Measurements from ENCODE around the gene RRAGD.

RRAGD gene

DNA sequence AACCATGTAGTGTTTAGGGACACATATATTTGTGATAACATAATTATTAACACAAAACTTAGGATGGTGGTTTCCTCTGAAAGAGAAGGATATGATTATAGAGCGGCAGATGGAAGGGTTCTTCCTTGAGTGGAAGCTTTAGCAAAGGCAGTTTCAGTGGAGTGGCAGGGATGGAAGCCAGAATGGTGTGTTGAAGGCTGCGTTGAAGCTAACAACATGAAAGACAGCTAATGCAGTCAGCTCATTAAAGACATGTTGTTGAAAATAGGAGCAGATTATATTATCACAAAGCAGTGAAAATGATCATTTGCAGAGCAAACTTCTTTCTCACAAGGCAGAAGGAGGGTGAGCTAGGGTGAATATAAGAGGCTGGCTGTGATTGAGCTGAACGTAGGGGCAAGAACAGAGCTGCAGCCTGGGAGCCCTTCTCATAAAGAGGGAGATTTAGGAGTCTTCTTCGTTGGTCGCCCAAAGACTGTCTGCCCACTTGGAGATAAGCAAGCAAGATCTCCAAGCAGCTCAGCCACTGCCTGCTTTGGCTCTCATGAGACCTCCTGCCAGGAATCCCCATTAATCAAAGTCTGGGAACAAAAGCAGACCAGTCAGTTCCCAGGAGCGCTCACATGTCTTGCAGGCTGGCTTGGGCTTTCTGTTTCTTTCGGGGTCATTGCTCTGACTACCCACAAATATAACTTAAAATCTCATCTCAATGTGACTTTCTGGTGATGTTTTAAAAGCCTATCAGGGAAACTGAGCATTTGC lies 18.3 kb upstream of the RRAGD start:
- Histone ChIP-seq H3K23ac (ENCODE audit: low read length in 2 of 2) (no peak overlapping the region), H3K4me2 (ENCODE audit: low read length, poor library complexity, severe bottlenecking) (no peak overlapping the region), H3K18ac (ENCODE audit: low read depth in 1 of 2, low read length in 2 of 2) (no peak overlapping the region), H3K4ac (ENCODE audit: low read depth in 1 of 2, low read length in 2 of 2) (no peak overlapping the region), H2AFZ (ENCODE audit: low read depth, low read length) (no peak overlapping the region), H4K8ac (ENCODE audit: low read length) (no peak overlapping the region), H3K27ac (ENCODE audit: low read length, poor library complexity, severe bottlenecking) (no peak overlapping the region), H3K9me3 (ENCODE audit: control insufficient read depth, low read length) (no peaks in the 10 kb centered on the region), H3K79me1 (replicated peaks; ENCODE audit: low read length, poor library complexity, severe bottlenecking) (no peaks in the 10 kb centered on the region), H2AK5ac (ENCODE audit: low read length, severe bottlenecking) (no peak overlapping the region), H2BK5ac (ENCODE audit: low read depth, low read length, poor library complexity, severe bottlenecking) (no peak overlapping the region), H3K27me3 (ENCODE audit: control insufficient read depth in 1 of 2, insufficient read depth in 1 of 2, low read length in 2 of 2) (peaks cover 11 to 13% of the 10 kb centered on the region in 2 experiments), H3K4me3 (ENCODE audit: insufficient read depth in 1 of 2, low read depth in 1 of 2, low read length in 2 of 2) (no peak overlapping the region), H3K36me3 (ENCODE audit: control insufficient read depth in 1 of 2, insufficient read depth in 2 of 2, low read depth in 1 of 2, low read length in 2 of 2) (no peaks in the 10 kb centered on the region), H3K9ac (ENCODE audit: low read length) (no peak overlapping the region), H3K4me1 (ENCODE audit: control insufficient read depth, insufficient read depth, low read depth, low read length) (peaks cover 10% of the 10 kb centered on the region), H2BK12ac (ENCODE audit: low read length in 2 of 2) (no peak overlapping the region), H4K91ac (ENCODE audit: low read length) (no peak overlapping the region), H2BK15ac (ENCODE audit: low read depth, poor library complexity, severe bottlenecking) (no peak overlapping the region), H2BK120ac (ENCODE audit: low read depth, low read length) (no peak overlapping the region), H3K14ac (ENCODE audit: low read length in 2 of 2) (no peak overlapping the region)
- no peak for DNase-seq
- 46% methylated on average over 5 of the region's 7 CpGs for WGBS

GRCh38 chr6:89416796-89417195 lies 4.7 kb upstream of the RRAGD start:
- no peak overlapping the region for H4K8ac ChIP-seq (ENCODE audit: low read length)
- no peak overlapping the region for H3K9ac ChIP-seq (ENCODE audit: low read length)
- no peak overlapping the region for H3K18ac ChIP-seq (ENCODE audit: low read depth in 1 of 2, low read length in 2 of 2)
- DNase-seq = no peak
- H3K4me2 ChIP-seq (ENCODE audit: low read length, poor library complexity, severe bottlenecking) = no peak overlapping the region
- no peaks in the 10 kb centered on the region for H3K9me3 ChIP-seq (ENCODE audit: control insufficient read depth, low read length)
- H2AK5ac ChIP-seq (ENCODE audit: low read length, severe bottlenecking) = no peak overlapping the region
- peaks cover 5% of the 10 kb centered on the region for H3K4me1 ChIP-seq (ENCODE audit: control insufficient read depth, insufficient read depth, low read depth, low read length)
- no peak overlapping the region for H2BK12ac ChIP-seq (ENCODE audit: low read length in 2 of 2)
- H2BK5ac ChIP-seq (ENCODE audit: low read depth, low read length, poor library complexity, severe bottlenecking) = no peak overlapping the region
- no peak overlapping the region for H4K91ac ChIP-seq (ENCODE audit: low read length)
- no peak overlapping the region for H3K23ac ChIP-seq (ENCODE audit: low read length in 2 of 2)
- no peak overlapping the region for H2BK120ac ChIP-seq (ENCODE audit: low read depth, low read length)
- H3K36me3 ChIP-seq (ENCODE audit: control insufficient read depth in 1 of 2, insufficient read depth in 2 of 2, low read depth in 1 of 2, low read length in 2 of 2) = no peaks in the 10 kb centered on the region
- H3K27me3 ChIP-seq (ENCODE audit: control insufficient read depth in 1 of 2, insufficient read depth in 1 of 2, low read length in 2 of 2) = peaks cover 22 to 46% of the 10 kb centered on the region in 2 experiments
- no peak overlapping the region for H3K14ac ChIP-seq (ENCODE audit: low read length in 2 of 2)
- no peak overlapping the region for H2AFZ ChIP-seq (ENCODE audit: low read depth, low read length)
- 100% methylated on average over 1 of the region's 1 CpG for WGBS
- H2BK15ac ChIP-seq (ENCODE audit: low read depth, poor library complexity, severe bottlenecking) = no peak overlapping the region
- no peaks in the 10 kb centered on the region for H3K79me1 ChIP-seq (replicated peaks; ENCODE audit: low read length, poor library complexity, severe bottlenecking)
- H3K4ac ChIP-seq (ENCODE audit: low read depth in 1 of 2, low read length in 2 of 2) = no peak overlapping the region
- no peak overlapping the region for H3K27ac ChIP-seq (ENCODE audit: low read length, poor library complexity, severe bottlenecking)
- no peak overlapping the region for H3K4me3 ChIP-seq (ENCODE audit: insufficient read depth in 1 of 2, low read depth in 1 of 2, low read length in 2 of 2)

GRCh38 chr6:89415185-89415584 lies 3.1 kb upstream of the RRAGD start:
- no peaks in the 10 kb centered on the region for H3K79me1 ChIP-seq (replicated peaks; ENCODE audit: low read length, poor library complexity, severe bottlenecking)
- H4K8ac ChIP-seq (ENCODE audit: low read length) = no peak overlapping the region
- no peak overlapping the region for H2BK15ac ChIP-seq (ENCODE audit: low read depth, poor library complexity, severe bottlenecking)
- no peak overlapping the region for H3K4me3 ChIP-seq (ENCODE audit: insufficient read depth in 1 of 2, low read depth in 1 of 2, low read length in 2 of 2)
- H3K9me3 ChIP-seq (ENCODE audit: control insufficient read depth, low read length) = no peaks in the 10 kb centered on the region
- no peak overlapping the region for H2BK12ac ChIP-seq (ENCODE audit: low read length in 2 of 2)
- no peak for DNase-seq
- no peak overlapping the region for H3K18ac ChIP-seq (ENCODE audit: low read depth in 1 of 2, low read length in 2 of 2)
- no peak overlapping the region for H2AFZ ChIP-seq (ENCODE audit: low read depth, low read length)
- no peak overlapping the region for H4K91ac ChIP-seq (ENCODE audit: low read length)
- H3K27ac ChIP-seq (ENCODE audit: low read length, poor library complexity, severe bottlenecking) = no peak overlapping the region
- H3K23ac ChIP-seq (ENCODE audit: low read length in 2 of 2) = no peak overlapping the region
- WGBS = 74% methylated on average over 2 of the region's 2 CpGs
- no peak overlapping the region for H3K14ac ChIP-seq (ENCODE audit: low read length in 2 of 2)
- no peaks in the 10 kb centered on the region for H3K36me3 ChIP-seq (ENCODE audit: control insufficient read depth in 1 of 2, insufficient read depth in 2 of 2, low read depth in 1 of 2, low read length in 2 of 2)
- H3K4ac ChIP-seq (ENCODE audit: low read depth in 1 of 2, low read length in 2 of 2) = no peak overlapping the region
- H3K9ac ChIP-seq (ENCODE audit: low read length) = no peak overlapping the region
- H2BK5ac ChIP-seq (ENCODE audit: low read depth, low read length, poor library complexity, severe bottlenecking) = no peak overlapping the region
- peaks cover 14% of the 10 kb centered on the region for H3K4me1 ChIP-seq (ENCODE audit: control insufficient read depth, insufficient read depth, low read depth, low read length)
- H2BK120ac ChIP-seq (ENCODE audit: low read depth, low read length) = no peak overlapping the region
- peaks cover 29 to 40% of the 10 kb centered on the region in 2 experiments for H3K27me3 ChIP-seq (ENCODE audit: control insufficient read depth in 1 of 2, insufficient read depth in 1 of 2, low read length in 2 of 2)
- no peak overlapping the region for H3K4me2 ChIP-seq (ENCODE audit: low read length, poor library complexity, severe bottlenecking)
- no peak overlapping the region for H2AK5ac ChIP-seq (ENCODE audit: low read length, severe bottlenecking)

DNA sequence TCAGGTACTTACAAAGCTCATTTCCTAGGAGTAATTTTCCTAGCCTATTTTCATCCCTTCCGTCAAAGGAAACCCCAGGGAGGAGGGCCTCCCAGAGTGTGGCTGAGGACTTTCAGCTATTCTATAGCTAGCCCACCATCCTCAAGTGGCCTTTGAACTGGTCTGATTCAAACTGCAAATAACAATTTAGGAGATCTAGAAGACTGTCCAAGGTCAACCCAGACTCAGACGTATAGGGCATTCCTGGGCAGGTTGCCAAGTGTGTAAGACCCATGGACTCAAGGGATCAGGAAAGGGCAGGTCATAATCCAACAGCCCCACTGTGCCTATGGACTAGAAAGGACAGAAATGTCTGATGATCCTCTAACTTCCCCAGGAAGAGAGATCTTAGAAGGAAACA lies 2.1 kb upstream of the RRAGD start:
- Histone ChIP-seq H3K27ac (ENCODE audit: low read length, poor library complexity, severe bottlenecking) (no peak overlapping the region), H4K91ac (ENCODE audit: low read length) (no peak overlapping the region), H3K9me3 (ENCODE audit: control insufficient read depth, low read length) (no peaks in the 10 kb centered on the region), H3K14ac (ENCODE audit: low read length in 2 of 2) (no peak overlapping the region), H2BK15ac (ENCODE audit: low read depth, poor library complexity, severe bottlenecking) (no peak overlapping the region), H4K8ac (ENCODE audit: low read length) (no peak overlapping the region), H3K79me1 (replicated peaks; ENCODE audit: low read length, poor library complexity, severe bottlenecking) (no peaks in the 10 kb centered on the region), H2BK12ac (ENCODE audit: low read length in 2 of 2) (no peak overlapping the region), H3K36me3 (ENCODE audit: control insufficient read depth in 1 of 2, insufficient read depth in 2 of 2, low read depth in 1 of 2, low read length in 2 of 2) (no peaks in the 10 kb centered on the region), H3K4me3 (ENCODE audit: insufficient read depth in 1 of 2, low read depth in 1 of 2, low read length in 2 of 2) (no peak overlapping the region), H3K18ac (ENCODE audit: low read depth in 1 of 2, low read length in 2 of 2) (no peak overlapping the region), H2BK5ac (ENCODE audit: low read depth, low read length, poor library complexity, severe bottlenecking) (no peak overlapping the region), H2BK120ac (ENCODE audit: low read depth, low read length) (no peak overlapping the region), H2AK5ac (ENCODE audit: low read length, severe bottlenecking) (no peak overlapping the region), H3K9ac (ENCODE audit: low read length) (no peak overlapping the region), H3K4ac (ENCODE audit: low read depth in 1 of 2, low read length in 2 of 2) (no peak overlapping the region), H3K23ac (ENCODE audit: low read length in 2 of 2) (no peak overlapping the region), H3K27me3 (ENCODE audit: control insufficient read depth in 1 of 2, insufficient read depth in 1 of 2, low read length in 2 of 2) (peaks cover 38 to 40% of the 10 kb centered on the region in 2 experiments), H2AFZ (ENCODE audit: low read depth, low read length) (no peak overlapping the region), H3K4me2 (ENCODE audit: low read length, poor library complexity, severe bottlenecking) (no peak overlapping the region), H3K4me1 (ENCODE audit: control insufficient read depth, insufficient read depth, low read depth, low read length) (peaks cover 14% of the 10 kb centered on the region)
- WGBS = 21% methylated on average over 2 of the region's 2 CpGs
- DNase-seq = no peak

Data from mesenchymal stem cell (in vitro differentiated cells and primary cell).